ENCODE results near the gene RPS6KA5. TPM values are rescaled to one million over a fixed set of nuclear protein-coding genes. Genes with fewer than 3 reads are reported as not detected.
A peak's percentile ranks its signal among the peaks of the same experiment; 100 is the strongest.

The RPS6KA5 gene
- total RNA-seq, 4 donors from 2014 or later: 3.1 to 10.5 (median 8.1) TPM

GRCh38 chr14:90936757-90937440 lies 123.5 kb downstream of the RPS6KA5 start:
- H3K4me3 ChIP-seq: no peak overlapping the region
- WGBS, 2 donors: 87 to 93% methylated on average over 3 of the region's 3 CpGs
- no peak overlapping the region for H3K27ac ChIP-seq
- H3K36me3 ChIP-seq: peaks cover 0 to 39% (median 0%) of the 10 kb centered on the region in 3 donors
- DNase-seq: no peak
- intact Hi-C loops (cut with DNase I): no loop called here
- TF ChIP-seq CTCF (IDR thresholded peaks at IDR 0.05): no peak
- TF ChIP-seq POLR2A (IDR thresholded peaks at IDR 0.05): no peak
- no peaks in the 10 kb centered on the region for H3K27me3 ChIP-seq
- peaks cover 0 to 22% (median 16%) of the 10 kb centered on the region in 3 donors for H3K9me3 ChIP-seq
- no peaks in the 10 kb centered on the region for H3K4me1 ChIP-seq

DNA sequence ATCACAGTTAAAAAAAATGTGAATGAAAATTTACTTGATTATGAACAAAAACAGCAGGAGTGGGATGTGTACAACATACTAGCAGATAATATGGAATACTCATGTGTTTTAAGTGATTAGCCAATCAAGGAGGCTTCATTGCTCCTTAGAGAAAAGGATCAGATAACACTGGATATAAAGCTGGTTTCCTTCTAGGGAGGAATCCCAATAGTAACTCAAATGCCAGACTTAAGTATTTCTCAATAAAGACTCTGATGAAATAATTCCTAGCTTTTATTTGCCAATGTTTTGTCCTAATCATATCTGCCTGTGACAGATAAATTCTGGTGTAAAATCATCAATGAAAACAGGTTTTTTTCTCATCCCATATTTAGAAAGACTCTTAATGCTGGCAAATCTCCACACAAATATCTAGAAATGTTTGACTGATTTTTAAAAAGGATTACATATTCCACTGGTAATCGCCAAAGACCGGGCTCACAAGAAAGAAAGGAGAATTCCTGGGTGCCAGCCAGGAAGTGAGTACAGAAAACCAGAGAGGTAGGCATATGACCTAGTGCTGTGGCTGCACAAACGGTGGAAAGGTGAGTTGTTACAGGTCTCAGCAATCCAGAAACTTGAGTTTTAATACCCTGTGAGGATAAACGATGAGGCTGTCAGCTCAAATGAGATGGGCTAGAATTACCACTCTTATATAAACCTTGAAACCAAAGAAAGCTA lies 135.7 kb downstream of the RPS6KA5 start:
- H3K4me1 ChIP-seq: peaks cover 0 to 14% (median 5%) of the 10 kb centered on the region in 3 donors
- WGBS, 2 donors: 21 to 26% methylated on average over 4 of the region's 4 CpGs
- intact Hi-C loops (cut with DNase I): no loop called here
- H3K36me3 ChIP-seq: no peaks in the 10 kb centered on the region
- no peak overlapping the region for H3K4me3 ChIP-seq
- H3K9me3 ChIP-seq: no peaks in the 10 kb centered on the region
- H3K27me3 ChIP-seq: no peaks in the 10 kb centered on the region
- TF ChIP-seq POLR2A (IDR thresholded peaks at IDR 0.05) (no peak), CTCF (IDR thresholded peaks at IDR 0.05) (no peak)
- H3K27ac ChIP-seq: peak overlapping the region in 3 of 4 donors; percentile 1 to 39 (median 29)
- DNase-seq: no peak

- Histone ChIP-seq H3K4me3 (no peak overlapping the region), H3K27ac (no peak overlapping the region), H3K36me3 (peaks cover 0 to 7% (median 0%) of the 10 kb centered on the region in 3 donors), H3K9me3 (no peaks in the 10 kb centered on the region), H3K4me1 (peaks cover 0 to 14% (median 5%) of the 10 kb centered on the region in 3 donors), H3K27me3 (no peaks in the 10 kb centered on the region)
- WGBS, 2 donors: 89 to 94% methylated on average over 4 of the region's 4 CpGs
- intact Hi-C loops (cut with DNase I): no loop called here
- DNase-seq: no peak
- no peak for TF ChIP-seq CTCF (IDR thresholded peaks at IDR 0.05)
Observed at GRCh38 chr14:90922141-90922540, 138.3 kb downstream of the RPS6KA5 start.

- no peaks in the 10 kb centered on the region for H3K36me3 ChIP-seq
- WGBS, 2 donors: 11 to 50% methylated on average over 1 of the region's 1 CpG
- H3K27me3 ChIP-seq: no peaks in the 10 kb centered on the region
- TF ChIP-seq POLR2A (IDR thresholded peaks at IDR 0.05) (no peak), CTCF (IDR thresholded peaks at IDR 0.05) (no peak)
- H3K27ac ChIP-seq: no peak overlapping the region
- H3K4me1 ChIP-seq: no peaks in the 10 kb centered on the region
- H3K9me3 ChIP-seq: no peaks in the 10 kb centered on the region
- no peak for DNase-seq
- H3K4me3 ChIP-seq: no peak overlapping the region
- intact Hi-C loops (cut with DNase I): loop anchor here (5.0 kb wide), 1 partner anchor 256 kb away; no protein-coding TSS in a partner anchor
Observed at GRCh38 chr14:90911121-90911520, 149.3 kb downstream of the RPS6KA5 start.

GRCh38 chr14:90907178-90907577 lies 153.3 kb downstream of the RPS6KA5 start:
- no peaks in the 10 kb centered on the region for H3K4me1 ChIP-seq
- no peaks in the 10 kb centered on the region for H3K9me3 ChIP-seq
- no peaks in the 10 kb centered on the region for H3K27me3 ChIP-seq
- no peak overlapping the region for H3K27ac ChIP-seq
- intact Hi-C loops (cut with DNase I): no loop called here
- TF ChIP-seq CTCF (IDR thresholded peaks at IDR 0.05): no peak
- no peak for TF ChIP-seq POLR2A (IDR thresholded peaks at IDR 0.05)
- no peak for DNase-seq
- peaks cover 0 to 2% (median 0%) of the 10 kb centered on the region in 3 donors for H3K36me3 ChIP-seq
- WGBS, 2 donors: 94 to 98% methylated on average over 3 of the region's 3 CpGs
- H3K4me3 ChIP-seq: no peak overlapping the region
